HEK293 (cell line): Measurements from ENCODE around the gene CINP.

Source experiments
- YY1 ChIP-seq: fragments of 450-650 bp; formaldehyde crosslinking; IDR thresholded peaks from 2 replicates; pipeline ENCODE4 v1.5.1; 2018; ENCODE audit warnings: missing biosample characterization, missing genetic modification characterization
- TF ChIP-seq, protein P1 (sequence below): fragments of 450-650 bp; formaldehyde crosslinking; IDR thresholded peaks from 2 replicates; pipeline ENCODE4 v1.5.1; 2016; ENCODE audit warnings: missing biosample characterization, missing genetic modification characterization

DNA sequence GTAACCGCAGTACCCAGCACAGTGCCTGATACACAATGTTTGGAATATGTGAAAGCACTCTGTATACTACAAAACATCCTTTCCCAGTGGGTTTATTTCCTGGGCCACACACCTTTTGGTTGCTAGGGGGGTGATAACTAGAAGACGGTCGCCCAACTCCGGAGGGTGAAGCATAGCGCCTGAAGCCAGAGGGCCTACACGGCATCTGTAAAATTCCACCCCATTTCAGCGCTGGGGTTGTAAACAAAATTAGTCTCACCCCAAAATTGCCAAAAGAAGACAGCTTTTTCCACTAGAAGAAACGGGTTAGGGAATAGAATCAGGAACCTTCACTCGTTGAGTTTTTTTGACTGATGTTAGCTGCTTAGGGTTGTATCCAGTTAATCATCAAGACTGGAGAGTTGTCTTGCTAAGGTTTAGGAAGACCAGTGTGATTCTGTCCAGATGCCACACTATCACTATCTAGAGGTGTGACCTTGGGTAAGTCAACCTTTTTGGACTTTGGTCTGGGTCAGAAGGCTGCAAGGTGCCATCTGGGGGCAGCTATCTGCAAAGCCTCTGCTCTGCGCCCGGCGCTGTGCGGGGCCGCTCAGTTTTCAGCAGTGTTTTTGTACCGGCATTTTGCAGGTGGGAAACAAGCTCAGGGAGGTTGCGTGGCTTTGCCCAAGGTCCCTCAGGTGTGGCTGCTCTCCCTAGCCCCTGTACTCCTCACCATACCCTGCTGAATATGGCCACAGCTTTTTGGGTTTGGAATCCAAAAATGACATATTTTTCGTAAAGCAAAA, 41.8 kb downstream of the CINP start:
- TF ChIP-seq YY1 (tag by site-specific recombination), result no peak
- TF ChIP-seq, protein P1, sequence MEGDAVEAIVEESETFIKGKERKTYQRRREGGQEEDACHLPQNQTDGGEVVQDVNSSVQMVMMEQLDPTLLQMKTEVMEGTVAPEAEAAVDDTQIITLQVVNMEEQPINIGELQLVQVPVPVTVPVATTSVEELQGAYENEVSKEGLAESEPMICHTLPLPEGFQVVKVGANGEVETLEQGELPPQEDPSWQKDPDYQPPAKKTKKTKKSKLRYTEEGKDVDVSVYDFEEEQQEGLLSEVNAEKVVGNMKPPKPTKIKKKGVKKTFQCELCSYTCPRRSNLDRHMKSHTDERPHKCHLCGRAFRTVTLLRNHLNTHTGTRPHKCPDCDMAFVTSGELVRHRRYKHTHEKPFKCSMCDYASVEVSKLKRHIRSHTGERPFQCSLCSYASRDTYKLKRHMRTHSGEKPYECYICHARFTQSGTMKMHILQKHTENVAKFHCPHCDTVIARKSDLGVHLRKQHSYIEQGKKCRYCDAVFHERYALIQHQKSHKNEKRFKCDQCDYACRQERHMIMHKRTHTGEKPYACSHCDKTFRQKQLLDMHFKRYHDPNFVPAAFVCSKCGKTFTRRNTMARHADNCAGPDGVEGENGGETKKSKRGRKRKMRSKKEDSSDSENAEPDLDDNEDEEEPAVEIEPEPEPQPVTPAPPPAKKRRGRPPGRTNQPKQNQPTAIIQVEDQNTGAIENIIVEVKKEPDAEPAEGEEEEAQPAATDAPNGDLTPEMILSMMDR (tag by site-specific recombination), result no peak
